HCT116 (cell line): ENCODE data around the gene PRKAG2. TPM values are rescaled to one million over a fixed set of nuclear protein-coding genes. Genes with fewer than 3 reads are reported as not detected.

Experiments used
- ATAC-seq: fragments of 200-7000 bp; cut with Tn5 transposase; 2 replicates; pipeline ENCODE4 v1.9.1; 2020; ENCODE audit warnings: mild to moderate bottlenecking, moderate library complexity
- BruUV-seq: library from RNA; stranded (reverse); fragments of 400-500 nt; replicated peaks from 2 replicates; lab custom pipeline; 2021; lab: Mats Ljungman, UMichigan
- CTCF ChIA-PET: fragments of 300-600 bp; sonication (Branson Sonifier 250); formaldehyde crosslinking; loops from one replicate; lab custom pipeline; 2021; ENCODE audit warnings: antibody characterized with exemption; lab: Charles Lee
- POLR2A ChIA-PET: fragments of 300-600, 350-600 bp; sonication (Branson Sonifier 250); formaldehyde crosslinking; loops from one replicate; lab custom pipeline; 2021; ENCODE audit warnings: antibody characterized with exemption; lab: Charles Lee
- RAD21 ChIA-PET, 2 experiments: fragments of 300-600 bp; sonication (Branson Sonifier 250); formaldehyde crosslinking; loops; one replicate each; lab custom pipeline; 2023; ENCODE audit warnings: low total read pairs in 2 of 2; ENCODE audit not compliant: uncharacterized antibody in 2 of 2, unreplicated experiment in 2 of 2, low non-redundant PET in 1 of 2; lab: Charles Lee
- DNase-seq: peaks from one replicate; pipeline ENCODE4 v3.0.0-alpha.2; 2010; ENCODE audit warnings: low read depth, low spot score
- H2AFZ ChIP-seq: fragments of 200-600 bp; shearing (Covaris generic), sonication (generic); 2 replicates; pipeline ENCODE4 v1.6.1; 2017; ENCODE audit warnings: low read depth, mixed run types, mixed read lengths, antibody characterized with exemption, low read length; ENCODE audit not compliant: poor library complexity, severe bottlenecking
- H3K27ac ChIP-seq: 2 replicates; pipeline ENCODE4 v1.5.1; 2012; ENCODE audit warnings: low read depth, low read length
- H3K27me3 ChIP-seq: fragments of 200-600 bp; sonication (generic); 2 replicates; pipeline ENCODE4 v1.6.1; 2016; ENCODE audit warnings: mixed run types, low read length, mixed read lengths; ENCODE audit not compliant: insufficient read depth
- H3K36me3 ChIP-seq, 2 experiments: fragments of 200-500 bp in 1 of 2; fragments of 200-600 bp in 1 of 2; sonication (Bioruptor generic) in 1 of 2; sonication (generic) in 1 of 2; 2 replicates each; pipeline versions ENCODE4 v1.5.1 to v1.6.1; 2014 to 2016; ENCODE audit warnings: low read length in 2 of 2, inconsistent platforms in 1 of 2, mixed read lengths in 1 of 2, mixed run types in 1 of 2; ENCODE audit not compliant: insufficient read depth in 2 of 2, control insufficient read depth in 1 of 2
- H3K4me1 ChIP-seq, 2 experiments: fragments of 200-600 bp in 1 of 2; sonication (generic) in 1 of 2; 2 replicates each; pipeline versions ENCODE4 v1.5.1 to v1.6.1; 2012 to 2017; ENCODE audit warnings: low read length in 2 of 2, inconsistent platforms in 1 of 2, mild to moderate bottlenecking in 1 of 2, mixed read lengths in 1 of 2, mixed run types in 1 of 2, moderate library complexity in 1 of 2; ENCODE audit not compliant: insufficient read depth in 2 of 2, control insufficient read depth in 1 of 2
- H3K4me2 ChIP-seq: fragments of 200-600 bp; sonication (generic); 2 replicates; pipeline ENCODE4 v1.6.1; 2017; ENCODE audit warnings: mixed run types, low read length, mixed read lengths
- H3K4me3 ChIP-seq, 2 experiments: fragments of 200-600 bp in 1 of 2; sonication (generic) in 1 of 2; replicated peaks in 1 of 2; 2 replicates each; pipeline ENCODE4 v1.5.1; 2011 to 2016; ENCODE audit warnings: low read length in 2 of 2, control low read depth in 1 of 2, low read depth in 1 of 2, mild to moderate bottlenecking in 1 of 2, mixed read lengths in 1 of 2, mixed run types in 1 of 2
- H3K79me2 ChIP-seq: fragments of 200-600 bp; sonication (generic); 2 replicates; pipeline ENCODE4 v1.6.1; 2017; ENCODE audit warnings: mild to moderate bottlenecking, mixed run types, low read length, moderate library complexity, mixed read lengths; ENCODE audit not compliant: insufficient read depth
- H3K9ac ChIP-seq: fragments of 200-600 bp; sonication (generic); 2 replicates; pipeline ENCODE4 v1.6.1; 2016; ENCODE audit warnings: low read length, mixed read lengths
- H3K9me2 ChIP-seq: fragments of 200-600 bp; sonication (generic), shearing (Covaris generic); 2 replicates; pipeline ENCODE4 v1.6.1; 2017; ENCODE audit warnings: mixed run types, mild to moderate bottlenecking, moderate library complexity; ENCODE audit not compliant: insufficient read depth
- H3K9me3 ChIP-seq, 2 experiments: fragments of 200-500 bp in 1 of 2; fragments of 200-600 bp in 1 of 2; sonication (Bioruptor generic) in 1 of 2; sonication (generic) in 1 of 2; 2 replicates each; pipeline ENCODE4 v1.6.1; 2014 to 2017; ENCODE audit warnings: low read length in 2 of 2, mixed read lengths in 2 of 2, inconsistent platforms in 1 of 2, low read depth in 1 of 2, mild to moderate bottlenecking in 1 of 2, mixed run types in 1 of 2, moderate library complexity in 1 of 2; ENCODE audit not compliant: control insufficient read depth in 1 of 2, insufficient read depth in 1 of 2
- H4K20me1 ChIP-seq: fragments of 200-600 bp; sonication (generic), shearing (Covaris generic); 2 replicates; pipeline ENCODE4 v1.6.1; 2017; ENCODE audit warnings: mixed run types, mild to moderate bottlenecking, moderate library complexity; ENCODE audit not compliant: insufficient read depth
- EGR1 ChIP-seq: IDR thresholded peaks from 2 replicates; pipeline ENCODE4 v1.6.1; 2012; ENCODE audit warnings: low read depth
- EZH2phosphoT487 ChIP-seq: fragments of 200-600 bp; IDR thresholded peaks from 2 replicates; pipeline ENCODE4 v1.6.1; 2018; ENCODE audit warnings: antibody characterized with exemption, borderline replicate concordance
- POLR2A ChIP-seq: IDR thresholded peaks from 2 replicates; pipeline ENCODE4 v1.7.0; 2011; ENCODE audit warnings: borderline replicate concordance; ENCODE audit not compliant: insufficient read depth, insufficient read length; ENCODE audit errors: extremely low read depth
- POLR2AphosphoS5 ChIP-seq: IDR thresholded peaks from 2 replicates; pipeline ENCODE4 v1.6.1; 2011; ENCODE audit warnings: mild to moderate bottlenecking, low read depth, low read length, moderate library complexity
- SIN3A ChIP-seq: IDR thresholded peaks from 2 replicates; pipeline ENCODE4 v1.6.1; 2012; ENCODE audit warnings: low read depth
- SRF ChIP-seq: IDR thresholded peaks from 2 replicates; pipeline ENCODE4 v1.6.1; 2012; ENCODE audit warnings: low read depth
- YY1 ChIP-seq: IDR thresholded peaks from 2 replicates; pipeline ENCODE4 v1.6.1; 2011; ENCODE audit warnings: low read length, low read depth, moderate library complexity, mild to moderate bottlenecking; ENCODE audit not compliant: insufficient replicate concordance; ENCODE audit errors: extremely low read depth
- intact Hi-C: fragments of 100-400 bp; cut with micrococcal nuclease; formaldehyde crosslinking; loops from 2 replicates; pipeline ENCODE4 v1.10.0; 2022
- total RNA-seq: library from RNA; stranded (reverse); gene quantifications from one replicate; pipeline ENCODE4 v1.2.1, GENCODE V29; 2021; ENCODE audit not compliant: unreplicated experiment
- TF ChIP-seq, protein P1 (sequence below), 3 experiments: fragments of 200-600 bp in 1 of 3; sonication (generic) in 1 of 3; IDR thresholded peaks in 2 of 3; conservative IDR thresholded peaks in 1 of 3; 2 replicates each; pipeline ENCODE4 v1.5.1; 2012 to 2017; ENCODE audit warnings: low read depth in 2 of 3, low read length in 2 of 3, antibody characterized with exemption in 1 of 3, borderline replicate concordance in 1 of 3, control low read depth in 1 of 3, mild to moderate bottlenecking in 1 of 3, mixed read lengths in 1 of 3, mixed run types in 1 of 3, moderate library complexity in 1 of 3; ENCODE audit not compliant: insufficient read depth in 1 of 3
- TF ChIP-seq, protein P2 (sequence below): IDR thresholded peaks from 2 replicates; pipeline ENCODE4 v1.6.1; 2012; ENCODE audit warnings: low read depth

Gene PRKAG2
- total RNA-seq, 1 experiment from 2014 or later: 23.6 TPM

DNA sequence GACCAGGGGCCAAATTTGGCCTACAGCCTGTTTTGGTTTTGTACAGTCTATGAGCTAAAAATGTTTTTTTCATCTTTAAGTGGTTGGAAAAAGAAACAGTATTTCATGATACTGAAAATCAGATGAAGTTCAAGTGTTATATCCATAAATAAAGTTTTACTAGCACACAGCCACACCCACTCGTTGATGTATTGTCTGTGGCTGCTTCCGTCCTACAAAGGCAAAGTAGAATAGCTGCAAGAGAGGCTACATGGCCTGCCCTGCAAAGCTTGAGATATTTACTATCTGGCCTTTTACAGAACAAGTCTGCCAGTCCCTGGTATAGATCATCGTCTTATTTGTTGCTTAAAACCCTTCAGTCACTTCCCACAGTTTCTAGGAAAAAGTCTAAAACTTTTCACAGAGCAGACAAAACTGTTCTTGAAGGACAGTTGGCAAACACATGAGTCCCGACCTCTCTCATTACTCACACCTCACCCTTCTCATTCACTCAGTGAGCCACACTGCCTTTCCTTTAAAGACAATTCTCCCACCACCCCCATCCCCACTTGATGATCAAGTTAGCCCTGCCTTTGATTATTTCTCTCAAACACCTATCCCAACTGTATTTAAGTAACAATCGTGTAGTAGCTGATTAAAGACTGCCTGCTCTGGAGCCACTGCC is 367.1 kb downstream of the PRKAG2 start:
- no TSS peak for BruUV-seq
- DNase-seq: no peak
- Histone ChIP-seq H3K4me1 (peaks cover 0 to 10% of the 10 kb centered on the region in 2 experiments; a peak in 1 of 4 replicates), H3K4me2 (no peak overlapping the region), H2AFZ (no peak overlapping the region), H4K20me1 (peaks cover 69% of the 10 kb centered on the region; the same call in 1 of the 2 replicates), H3K27me3 (no peaks in the 10 kb centered on the region), H3K9ac (no peak overlapping the region)
- no peak for ATAC-seq
- TF ChIP-seq EGR1 (no peak), POLR2A (no peak), SIN3A (no peak), SRF (no peak), YY1 (no peak), EZH2phosphoT487 (no peak), POLR2AphosphoS5 (no peak)
- TF ChIP-seq, protein P1, sequence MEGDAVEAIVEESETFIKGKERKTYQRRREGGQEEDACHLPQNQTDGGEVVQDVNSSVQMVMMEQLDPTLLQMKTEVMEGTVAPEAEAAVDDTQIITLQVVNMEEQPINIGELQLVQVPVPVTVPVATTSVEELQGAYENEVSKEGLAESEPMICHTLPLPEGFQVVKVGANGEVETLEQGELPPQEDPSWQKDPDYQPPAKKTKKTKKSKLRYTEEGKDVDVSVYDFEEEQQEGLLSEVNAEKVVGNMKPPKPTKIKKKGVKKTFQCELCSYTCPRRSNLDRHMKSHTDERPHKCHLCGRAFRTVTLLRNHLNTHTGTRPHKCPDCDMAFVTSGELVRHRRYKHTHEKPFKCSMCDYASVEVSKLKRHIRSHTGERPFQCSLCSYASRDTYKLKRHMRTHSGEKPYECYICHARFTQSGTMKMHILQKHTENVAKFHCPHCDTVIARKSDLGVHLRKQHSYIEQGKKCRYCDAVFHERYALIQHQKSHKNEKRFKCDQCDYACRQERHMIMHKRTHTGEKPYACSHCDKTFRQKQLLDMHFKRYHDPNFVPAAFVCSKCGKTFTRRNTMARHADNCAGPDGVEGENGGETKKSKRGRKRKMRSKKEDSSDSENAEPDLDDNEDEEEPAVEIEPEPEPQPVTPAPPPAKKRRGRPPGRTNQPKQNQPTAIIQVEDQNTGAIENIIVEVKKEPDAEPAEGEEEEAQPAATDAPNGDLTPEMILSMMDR (IDR thresholded peaks at IDR 0.05 in 2 of 3, conservative IDR thresholded peaks at IDR 0.05 in 1 of 3; ENCODE audit: borderline replicate concordance in 1 of 3, insufficient read depth in 1 of 3, low read depth in 2 of 3, low read length in 2 of 3): no peak
- TF ChIP-seq, protein P2, sequence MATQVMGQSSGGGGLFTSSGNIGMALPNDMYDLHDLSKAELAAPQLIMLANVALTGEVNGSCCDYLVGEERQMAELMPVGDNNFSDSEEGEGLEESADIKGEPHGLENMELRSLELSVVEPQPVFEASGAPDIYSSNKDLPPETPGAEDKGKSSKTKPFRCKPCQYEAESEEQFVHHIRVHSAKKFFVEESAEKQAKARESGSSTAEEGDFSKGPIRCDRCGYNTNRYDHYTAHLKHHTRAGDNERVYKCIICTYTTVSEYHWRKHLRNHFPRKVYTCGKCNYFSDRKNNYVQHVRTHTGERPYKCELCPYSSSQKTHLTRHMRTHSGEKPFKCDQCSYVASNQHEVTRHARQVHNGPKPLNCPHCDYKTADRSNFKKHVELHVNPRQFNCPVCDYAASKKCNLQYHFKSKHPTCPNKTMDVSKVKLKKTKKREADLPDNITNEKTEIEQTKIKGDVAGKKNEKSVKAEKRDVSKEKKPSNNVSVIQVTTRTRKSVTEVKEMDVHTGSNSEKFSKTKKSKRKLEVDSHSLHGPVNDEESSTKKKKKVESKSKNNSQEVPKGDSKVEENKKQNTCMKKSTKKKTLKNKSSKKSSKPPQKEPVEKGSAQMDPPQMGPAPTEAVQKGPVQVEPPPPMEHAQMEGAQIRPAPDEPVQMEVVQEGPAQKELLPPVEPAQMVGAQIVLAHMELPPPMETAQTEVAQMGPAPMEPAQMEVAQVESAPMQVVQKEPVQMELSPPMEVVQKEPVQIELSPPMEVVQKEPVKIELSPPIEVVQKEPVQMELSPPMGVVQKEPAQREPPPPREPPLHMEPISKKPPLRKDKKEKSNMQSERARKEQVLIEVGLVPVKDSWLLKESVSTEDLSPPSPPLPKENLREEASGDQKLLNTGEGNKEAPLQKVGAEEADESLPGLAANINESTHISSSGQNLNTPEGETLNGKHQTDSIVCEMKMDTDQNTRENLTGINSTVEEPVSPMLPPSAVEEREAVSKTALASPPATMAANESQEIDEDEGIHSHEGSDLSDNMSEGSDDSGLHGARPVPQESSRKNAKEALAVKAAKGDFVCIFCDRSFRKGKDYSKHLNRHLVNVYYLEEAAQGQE: no peak
- TF ChIP-seq, all 23 proteins: peak for 0
- no peaks in the 10 kb centered on the region for H3K36me3 ChIP-seq
- H3K27ac ChIP-seq: no peak overlapping the region
- H3K79me2 ChIP-seq: peaks cover 100% of the 10 kb centered on the region
- intact Hi-C loops: no loop called here
- ChIA-PET RAD21 (no interaction called here), CTCF (interaction anchor here (0.7 kb wide), 1 partner anchor 193 kb away, joined by 3 read pairs; no protein-coding TSS in a partner anchor), POLR2A (interaction anchor here (1.4 kb wide), 1 partner anchor 10 kb away, joined by 6 read pairs; the partner anchor contains the start of gene RHEB)
- H3K4me3 ChIP-seq: no peak overlapping the region
- H3K9me2 ChIP-seq: no peaks in the 10 kb centered on the region
- no peaks in the 10 kb centered on the region for H3K9me3 ChIP-seq
